GM12875 (cell line): ENCODE data around the gene SV2C.

Source experiments
- H3K4me3 ChIP-seq: one replicate; pipeline ENCODE4 v1.5.1; 2011; ENCODE audit warnings: low read depth, low read length, control low read depth
- CTCF ChIP-seq: IDR thresholded peaks from 2 replicates; pipeline ENCODE4 v1.5.1; 2011; ENCODE audit warnings: low read depth, mild to moderate bottlenecking, control low read depth, inconsistent platforms, low read length, moderate library complexity, borderline replicate concordance; ENCODE audit not compliant: insufficient read depth

The SV2C gene

GRCh38 chr5:76269259-76269931 lies 186.2 kb downstream of the SV2C start:
- no peak for TF ChIP-seq CTCF
- no peak overlapping the region for H3K4me3 ChIP-seq

- H3K4me3 ChIP-seq: no peak overlapping the region
- no peak for TF ChIP-seq CTCF
Observed at GRCh38 chr5:76269932-76270610, 186.9 kb downstream of the SV2C start.

- TF ChIP-seq CTCF: no peak
Observed at GRCh38 chr5:76271836-76272235, 188.7 kb downstream of the SV2C start.

GRCh38 chr5:76273206-76273885 lies 190.2 kb downstream of the SV2C start:
- H3K4me3 ChIP-seq: no peak overlapping the region
- TF ChIP-seq CTCF: no peak

More at GRCh38 chr5:76271836-76272235, 188.7 kb downstream of the SV2C start:
- H3K4me3 ChIP-seq: no peak overlapping the region

GRCh38 chr5:76274571-76274970 lies 191.4 kb downstream of the SV2C start:
- no peak overlapping the region for H3K4me3 ChIP-seq
- no peak for TF ChIP-seq CTCF

GRCh38 chr5:76277736-76278135 lies 194.6 kb downstream of the SV2C start:
- no peak overlapping the region for H3K4me3 ChIP-seq
- no peak for TF ChIP-seq CTCF
